GM19455 (cell line): ENCODE results near the gene FGF19.
"Not testable (repeated sequence)": the region's sequence is repeated elsewhere in the genome, so short reads cannot be mapped to it uniquely, and the experiment has no call there.

Source experiments
- ATAC-seq: cut with Tn5 transposase; IDR thresholded peaks from one replicate; pipeline ENCODE4 v1.9.1; 2021; ENCODE audit not compliant: unreplicated experiment

FGF19 gene

DNA sequence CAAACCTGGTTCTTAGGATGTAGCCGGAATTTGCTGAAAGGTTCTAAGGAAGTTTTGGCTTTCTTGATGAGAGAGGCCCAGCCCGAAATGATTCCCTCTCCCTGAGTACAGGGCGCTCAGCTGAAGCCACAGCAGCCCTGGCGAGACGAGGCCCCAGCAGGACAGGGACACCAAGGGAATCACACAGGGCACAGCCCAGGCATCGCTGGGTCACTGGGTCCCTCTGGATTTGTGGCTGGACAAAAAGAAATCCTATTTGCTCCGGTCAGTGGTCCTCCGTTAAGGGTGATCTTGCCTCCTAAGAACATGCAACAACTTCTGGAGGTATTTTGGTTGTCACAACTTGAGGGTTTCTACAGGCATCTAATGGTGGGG lies 6.4 kb downstream of the FGF19 start:
- no peak for ATAC-seq

DNA sequence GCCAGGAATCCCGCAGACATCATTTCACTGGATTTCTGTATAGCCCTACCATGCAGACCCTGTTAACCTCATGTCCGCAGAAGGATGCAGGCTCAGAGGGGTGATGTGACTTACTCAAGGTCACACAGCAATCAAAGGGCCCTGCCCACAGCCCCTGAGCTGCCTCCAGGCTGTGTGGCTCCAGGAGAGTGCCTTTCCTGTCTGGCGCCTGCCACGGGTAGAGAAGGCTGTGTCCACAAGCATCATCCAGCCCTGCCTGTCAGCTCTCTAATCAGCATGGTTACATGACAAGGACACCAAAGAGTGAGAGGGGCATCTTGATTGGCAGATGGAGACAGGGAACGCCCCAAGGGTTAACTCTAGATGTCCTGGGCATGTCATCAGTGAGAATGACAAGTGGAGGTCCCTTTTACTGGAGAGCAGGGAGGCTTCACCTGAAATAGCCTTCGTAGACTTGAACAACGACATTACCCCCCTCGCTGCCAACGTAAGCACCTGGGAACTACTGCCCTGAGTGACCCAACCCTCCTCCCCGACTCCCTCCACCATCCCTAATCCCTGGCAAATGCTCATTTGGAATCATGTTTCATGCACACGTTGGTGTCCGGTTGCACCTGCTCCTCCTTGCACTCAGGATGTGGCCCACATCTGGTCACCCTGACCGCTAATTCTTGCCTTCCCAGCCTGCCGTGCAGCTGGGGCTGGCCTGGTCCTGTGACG lies 6.9 kb downstream of the FGF19 start:
- ATAC-seq = no peak

DNA sequence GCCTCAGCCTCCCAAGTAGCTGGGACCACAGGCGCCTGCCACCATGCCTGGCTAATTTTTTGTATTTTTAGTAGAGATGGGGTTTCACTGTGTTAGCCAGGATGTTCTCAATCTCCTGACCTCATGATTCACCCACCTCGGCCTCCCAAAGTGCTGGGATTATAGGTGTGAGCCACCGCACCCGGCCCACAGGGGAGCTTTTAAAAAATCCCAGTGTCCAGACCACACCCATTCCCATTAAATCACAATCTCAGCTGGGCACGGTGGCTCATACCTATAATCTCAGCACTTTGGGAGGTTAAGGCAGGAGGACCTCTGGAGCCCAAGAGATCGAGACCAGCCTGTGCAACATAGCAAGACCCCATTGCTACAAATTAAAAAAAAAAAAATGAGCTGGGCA lies 7.8 kb downstream of the FGF19 start:
- ATAC-seq = not testable (repeated sequence)

DNA sequence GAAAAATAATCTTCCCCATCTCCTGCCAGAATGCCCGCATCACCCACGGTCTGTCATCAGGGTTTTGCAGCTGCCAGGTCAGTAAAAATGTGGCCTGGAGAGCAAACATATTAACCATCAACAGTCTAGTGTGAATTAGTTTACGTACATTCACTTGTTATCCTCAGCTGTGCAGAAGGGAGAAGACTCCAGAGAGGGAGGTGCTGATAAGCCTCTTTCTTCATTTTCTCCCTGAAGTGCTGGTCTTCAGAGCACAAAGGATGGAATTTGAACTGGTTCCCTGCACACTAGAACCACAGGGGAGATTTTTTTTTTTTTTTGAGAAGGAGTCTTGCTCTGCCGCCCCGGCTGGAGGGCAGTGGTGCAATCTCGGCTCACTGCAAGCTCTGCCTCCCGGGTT lies 8.2 kb downstream of the FGF19 start:
- ATAC-seq = no peak

DNA sequence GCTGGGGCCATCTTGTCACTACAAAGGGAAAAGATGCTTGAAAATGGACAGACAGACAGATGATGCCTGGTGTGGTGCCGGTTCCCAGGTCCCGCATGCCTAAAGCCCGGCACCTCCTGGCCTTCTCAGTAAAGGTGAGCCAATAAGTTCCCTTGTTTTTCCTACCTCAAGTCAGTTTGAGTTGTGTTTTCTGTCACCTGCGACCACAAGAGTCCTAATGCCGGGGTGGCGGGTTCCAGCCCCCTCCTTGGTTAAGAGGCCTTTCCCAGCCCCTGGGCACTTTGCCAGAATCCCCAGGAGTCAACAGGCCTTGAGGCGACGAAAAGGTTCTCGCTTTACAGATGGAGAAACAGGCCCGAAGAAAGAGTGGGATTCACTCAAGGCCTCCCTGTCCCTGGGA lies 9.0 kb downstream of the FGF19 start:
- no peak for ATAC-seq

DNA sequence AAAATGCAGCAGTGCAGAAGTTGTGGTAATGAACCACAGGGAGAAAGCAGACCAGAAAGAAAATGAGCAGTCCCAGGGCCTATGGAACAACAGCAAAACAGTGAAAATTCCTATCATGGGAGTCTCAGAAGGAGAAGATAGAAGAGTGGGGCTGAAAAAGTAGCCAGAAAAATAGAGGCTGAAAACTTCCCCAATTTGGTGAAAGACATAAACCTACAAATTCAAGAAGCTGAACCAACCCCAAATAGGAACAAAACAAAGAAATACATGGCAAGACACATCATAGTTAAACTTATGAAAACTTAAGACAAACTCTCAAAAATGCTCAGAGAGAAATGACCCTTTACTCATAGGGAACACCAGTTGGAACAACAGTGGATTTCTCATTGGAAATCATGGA lies 11.4 kb downstream of the FGF19 start:
- ATAC-seq = no peak

DNA sequence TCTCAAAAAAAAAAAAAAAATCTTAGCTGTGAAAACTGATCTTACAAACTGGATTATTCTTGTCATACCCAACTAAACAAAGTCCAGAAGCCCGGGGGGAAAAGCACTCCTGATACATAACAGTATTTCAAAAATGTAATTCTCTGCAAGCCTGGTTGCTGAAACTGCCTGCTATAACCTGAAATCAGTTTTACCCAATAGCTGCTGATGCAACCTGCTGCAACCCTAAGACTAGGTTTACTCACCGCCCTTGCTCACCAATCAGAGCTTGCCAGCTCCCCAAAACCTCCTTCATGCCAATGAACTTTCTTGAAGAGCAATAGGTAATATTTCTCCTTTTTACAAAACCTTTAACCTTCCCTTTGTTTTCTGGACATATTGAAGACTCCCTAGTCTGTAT lies 12.4 kb downstream of the FGF19 start:
- no peak for ATAC-seq

DNA sequence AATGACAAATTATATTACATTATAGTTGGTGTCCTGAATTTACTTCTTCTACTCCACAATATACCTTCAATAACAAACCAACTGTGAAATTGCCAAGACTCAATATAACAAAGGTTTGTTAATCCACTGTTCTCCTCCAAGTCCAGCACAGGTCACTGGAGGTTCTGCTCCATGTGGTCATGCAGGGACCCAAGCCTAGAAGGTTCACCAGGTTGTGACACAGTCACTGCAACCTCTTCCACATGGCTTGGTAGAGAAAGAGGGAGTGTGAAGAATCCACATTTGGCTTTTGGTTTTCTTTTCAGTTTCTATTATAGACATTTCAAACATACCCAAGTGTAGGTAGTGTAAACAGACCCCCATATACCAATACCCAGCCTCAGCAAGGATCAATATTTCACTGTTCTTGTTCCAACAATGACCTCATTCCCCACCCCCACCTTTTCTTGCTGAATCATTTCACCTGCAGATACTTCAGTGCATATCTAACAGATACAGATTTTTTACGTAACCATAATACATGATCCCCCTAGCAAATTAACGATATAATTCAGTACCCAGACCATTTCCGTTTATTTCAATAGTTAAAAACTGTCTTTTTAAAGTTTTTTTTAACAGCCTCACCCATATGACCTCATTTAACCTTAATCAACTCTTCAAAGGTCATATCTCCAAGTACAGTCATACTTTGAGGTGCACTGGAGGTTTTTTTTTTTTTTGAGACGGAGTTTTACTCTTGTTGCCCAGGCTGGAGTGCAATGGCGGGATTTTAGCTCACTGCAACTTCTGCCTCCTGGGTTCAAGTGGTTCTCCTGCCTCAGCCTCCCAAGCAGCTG lies 14.1 kb downstream of the FGF19 start:
- no peak for ATAC-seq

DNA sequence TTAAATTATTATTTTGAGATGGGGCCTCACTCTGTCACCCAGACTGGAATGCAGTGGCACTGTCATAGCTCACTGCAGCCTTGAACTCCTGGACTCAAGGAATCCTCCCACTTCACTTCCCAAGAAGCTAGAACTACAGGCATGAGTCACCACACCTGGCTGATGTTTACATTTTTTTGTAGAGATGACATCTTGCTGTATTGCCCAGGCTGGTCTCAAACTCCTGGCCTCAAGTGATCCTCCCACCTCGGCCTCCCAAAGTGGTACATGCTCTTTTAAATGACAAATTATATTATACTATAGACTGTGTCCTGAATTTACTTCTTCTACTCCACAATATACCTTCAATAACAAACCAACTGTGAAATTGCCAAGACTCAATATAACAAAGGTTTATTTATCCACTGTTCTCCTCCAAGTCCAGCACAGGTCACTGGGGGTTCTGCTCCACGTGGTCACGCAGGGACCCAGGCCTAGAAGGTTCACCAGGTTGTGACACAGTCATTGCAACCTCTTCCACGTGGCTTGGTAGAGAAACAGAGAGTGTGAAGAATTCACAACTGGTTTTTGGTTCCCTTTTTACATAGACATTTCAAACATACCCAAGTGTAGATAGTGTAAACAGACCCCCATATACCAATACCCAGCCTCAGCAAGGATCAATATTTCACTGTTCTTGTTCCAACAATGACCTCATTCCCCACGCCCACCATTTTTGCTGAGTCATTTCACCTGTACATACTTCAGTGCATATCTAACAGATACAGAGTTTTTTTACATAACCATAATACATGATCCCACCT lies 15.7 kb downstream of the FGF19 start:
- ATAC-seq = not testable (repeated sequence)

DNA sequence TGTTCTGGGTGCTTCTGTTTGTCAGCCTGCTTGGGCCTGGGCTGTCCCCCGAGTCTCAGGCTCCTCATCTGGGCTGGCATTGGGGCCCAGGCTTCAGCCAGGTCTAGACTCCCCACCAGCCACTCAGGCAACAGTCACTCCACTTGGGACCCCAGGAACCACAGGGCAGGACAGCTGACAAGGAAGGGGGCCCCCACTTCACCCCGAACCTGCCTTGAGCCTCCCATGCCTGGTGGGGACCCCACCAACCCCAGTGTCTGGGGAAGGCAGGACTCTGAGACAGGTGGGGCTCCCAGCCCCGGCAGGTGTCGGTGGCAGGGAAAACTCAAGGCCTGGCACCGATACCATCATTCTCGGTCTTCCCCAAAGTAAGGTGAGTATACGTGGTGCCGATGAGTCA lies 17.0 kb downstream of the FGF19 start:
- ATAC-seq = no peak

DNA sequence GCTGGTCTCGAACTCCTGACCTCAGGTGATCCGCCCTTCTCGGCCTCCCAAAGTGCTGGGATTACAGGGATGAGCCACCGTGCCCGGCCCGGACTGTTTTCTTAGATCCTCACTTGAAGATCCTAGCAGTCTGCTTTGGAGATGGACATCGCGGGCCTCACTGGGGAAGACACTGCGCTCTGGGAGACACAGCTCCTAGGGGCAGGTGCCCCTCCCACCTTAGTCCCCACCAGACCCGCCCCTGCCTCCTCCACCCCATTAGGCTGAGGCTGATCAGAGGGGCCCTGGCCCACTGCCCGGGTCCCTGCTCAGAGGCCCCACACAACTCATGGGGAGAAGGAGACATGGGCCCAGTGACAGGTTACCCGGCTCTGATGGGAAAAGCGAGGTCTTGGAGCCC lies 17.4 kb downstream of the FGF19 start:
- ATAC-seq = no peak

DNA sequence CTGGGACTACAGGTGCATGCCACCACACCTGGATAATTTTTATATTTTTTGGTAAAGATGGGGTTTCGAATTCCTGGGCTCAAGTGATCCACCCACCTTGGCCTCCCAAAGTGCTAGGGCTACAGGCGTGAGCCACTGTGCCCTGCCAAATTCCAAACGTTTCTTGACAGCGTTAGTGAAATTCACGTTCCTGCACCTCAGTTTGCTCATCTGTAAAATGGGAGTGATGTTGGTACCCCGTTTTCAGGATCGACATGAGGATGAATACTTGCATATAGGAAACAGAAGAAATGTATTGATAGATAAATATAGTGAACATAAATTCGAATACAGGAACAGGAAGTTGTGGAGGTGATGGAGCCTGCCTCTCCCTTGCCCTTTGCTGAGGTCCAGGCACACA lies 18.5 kb downstream of the FGF19 start:
- no peak for ATAC-seq

DNA sequence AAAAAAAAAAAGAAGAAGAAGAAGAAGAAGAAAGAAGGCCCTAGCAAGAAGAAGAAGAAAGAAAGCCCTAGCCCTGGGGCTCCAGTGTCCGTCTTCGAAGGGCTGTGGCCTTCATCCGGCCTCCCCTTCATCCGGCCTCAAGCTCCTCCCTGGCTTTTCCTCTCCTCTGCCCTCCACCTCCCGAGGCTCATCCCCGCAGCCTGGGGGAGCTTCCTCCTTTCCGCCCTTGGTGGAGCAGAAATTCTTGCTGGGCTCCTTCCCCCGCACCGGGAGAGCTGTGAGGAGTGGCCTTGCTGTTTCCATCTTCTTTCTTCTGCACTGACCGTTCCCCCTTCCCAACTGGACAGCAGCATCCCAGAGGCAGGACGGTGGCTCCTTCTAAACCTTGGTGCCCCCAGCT lies 19.2 kb downstream of the FGF19 start:
- ATAC-seq = no peak

DNA sequence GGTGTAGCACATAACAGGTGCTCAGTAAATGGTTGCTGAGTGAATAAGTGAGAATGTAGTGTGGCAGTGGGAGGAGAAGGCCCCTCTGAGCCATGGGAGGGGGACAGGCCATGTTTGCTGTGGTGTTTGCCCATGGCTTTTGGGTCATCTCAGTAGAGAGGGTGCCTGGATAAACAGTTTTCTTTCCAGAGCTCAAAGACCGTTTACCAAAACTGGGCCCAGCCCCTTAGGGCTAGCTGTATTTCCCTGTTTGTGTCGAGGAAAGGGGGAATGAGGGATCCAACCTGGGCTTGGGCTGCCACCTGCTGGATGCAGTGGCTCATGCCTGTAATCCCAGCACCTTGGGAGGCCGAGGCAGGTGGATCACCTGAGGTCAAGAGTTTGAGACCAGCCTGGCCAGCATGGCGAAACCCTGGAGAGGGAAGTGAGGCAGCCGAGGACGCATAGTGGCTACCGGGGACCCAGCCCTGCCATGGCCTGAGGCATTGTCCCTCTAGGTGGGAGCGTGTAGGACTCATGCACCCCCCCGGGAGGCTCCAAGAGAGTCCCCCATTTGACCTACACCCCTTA lies 20.0 kb downstream of the FGF19 start:
- no peak for ATAC-seq

DNA sequence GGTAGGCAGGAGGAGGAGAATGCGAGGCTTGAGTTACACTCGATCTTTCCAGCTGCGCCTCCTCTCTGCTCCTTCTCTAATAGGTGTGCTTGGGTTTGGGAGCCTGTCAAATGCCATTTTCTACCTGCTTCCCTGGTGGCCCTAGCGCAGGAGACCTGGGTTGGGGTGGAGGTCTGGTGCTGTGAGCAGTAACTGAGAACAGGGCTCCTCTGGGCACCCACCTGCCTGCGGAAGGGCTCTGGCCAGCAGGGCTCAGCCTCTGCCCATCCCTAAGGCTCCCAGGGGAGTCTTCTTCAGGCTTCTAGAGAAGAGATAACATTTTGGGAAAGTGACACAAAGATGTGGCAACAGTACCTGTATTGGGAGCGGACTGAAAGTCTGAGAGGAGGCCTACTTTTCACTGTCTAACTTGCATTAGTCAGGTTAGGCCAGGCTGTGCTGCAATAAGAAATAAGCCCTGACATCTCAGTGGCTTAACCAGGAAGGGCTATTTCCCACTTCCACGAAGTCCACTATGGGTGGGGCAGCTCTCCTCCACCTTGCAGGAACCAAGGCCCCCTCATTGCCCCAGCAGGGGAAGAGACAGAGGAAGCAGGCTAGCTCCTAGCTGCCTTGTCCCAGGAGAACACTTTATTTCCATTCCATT lies 21.0 kb downstream of the FGF19 start:
- ATAC-seq = no peak

DNA sequence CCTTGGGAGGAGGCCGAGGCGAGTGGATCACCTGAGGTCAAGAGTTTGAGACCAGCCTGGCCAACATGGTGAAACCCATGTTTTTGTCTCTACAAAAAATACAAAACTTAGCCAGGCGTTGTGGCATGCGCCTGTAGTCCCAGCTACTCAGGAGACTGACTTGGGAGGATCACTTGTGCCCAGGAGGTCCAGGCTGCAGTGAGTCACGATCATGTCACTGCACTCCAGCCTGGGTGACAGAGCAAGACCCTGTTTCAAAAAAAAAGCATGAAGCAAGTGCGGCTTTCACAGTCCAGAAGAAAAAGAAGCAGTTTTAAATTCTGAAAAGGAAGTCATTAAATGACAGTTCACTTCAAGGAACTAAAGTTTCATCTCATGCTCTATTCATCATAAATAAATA lies 21.6 kb downstream of the FGF19 start:
- ATAC-seq = no peak

DNA sequence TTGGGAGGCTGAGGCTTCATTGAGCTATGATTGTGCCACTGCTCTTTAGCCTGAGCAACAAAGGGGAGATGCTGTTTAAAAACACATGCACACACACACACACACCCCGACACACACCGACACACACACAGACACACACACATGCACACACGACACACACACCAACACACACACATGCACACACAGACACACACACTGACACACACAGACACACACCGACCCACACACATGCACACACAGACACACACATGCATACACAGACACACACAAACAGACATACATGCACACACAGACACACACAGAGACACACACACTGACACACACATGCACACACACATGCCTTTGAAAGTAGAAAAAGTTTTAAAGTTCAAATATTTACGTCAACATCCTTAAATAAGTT lies 23.1 kb downstream of the FGF19 start:
- no peak for ATAC-seq

DNA sequence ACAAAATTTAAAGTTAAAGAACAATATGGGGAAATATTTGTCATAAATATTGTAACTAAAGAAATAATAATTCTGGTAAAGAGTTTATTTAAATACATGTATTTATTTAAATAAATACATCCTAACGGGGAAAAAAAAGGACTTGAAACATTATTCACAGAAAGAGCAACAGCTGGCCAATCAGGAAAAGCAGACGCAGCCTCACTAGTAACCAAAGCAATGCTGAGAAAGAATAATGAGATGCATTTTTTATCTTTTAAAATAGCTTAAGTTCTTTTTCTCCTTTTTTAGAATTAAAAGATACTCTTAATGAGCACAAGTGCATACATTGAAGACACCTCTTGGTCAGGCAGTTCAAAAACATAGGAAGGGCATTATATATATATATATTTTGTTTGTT lies 26.1 kb downstream of the FGF19 start:
- no peak for ATAC-seq

DNA sequence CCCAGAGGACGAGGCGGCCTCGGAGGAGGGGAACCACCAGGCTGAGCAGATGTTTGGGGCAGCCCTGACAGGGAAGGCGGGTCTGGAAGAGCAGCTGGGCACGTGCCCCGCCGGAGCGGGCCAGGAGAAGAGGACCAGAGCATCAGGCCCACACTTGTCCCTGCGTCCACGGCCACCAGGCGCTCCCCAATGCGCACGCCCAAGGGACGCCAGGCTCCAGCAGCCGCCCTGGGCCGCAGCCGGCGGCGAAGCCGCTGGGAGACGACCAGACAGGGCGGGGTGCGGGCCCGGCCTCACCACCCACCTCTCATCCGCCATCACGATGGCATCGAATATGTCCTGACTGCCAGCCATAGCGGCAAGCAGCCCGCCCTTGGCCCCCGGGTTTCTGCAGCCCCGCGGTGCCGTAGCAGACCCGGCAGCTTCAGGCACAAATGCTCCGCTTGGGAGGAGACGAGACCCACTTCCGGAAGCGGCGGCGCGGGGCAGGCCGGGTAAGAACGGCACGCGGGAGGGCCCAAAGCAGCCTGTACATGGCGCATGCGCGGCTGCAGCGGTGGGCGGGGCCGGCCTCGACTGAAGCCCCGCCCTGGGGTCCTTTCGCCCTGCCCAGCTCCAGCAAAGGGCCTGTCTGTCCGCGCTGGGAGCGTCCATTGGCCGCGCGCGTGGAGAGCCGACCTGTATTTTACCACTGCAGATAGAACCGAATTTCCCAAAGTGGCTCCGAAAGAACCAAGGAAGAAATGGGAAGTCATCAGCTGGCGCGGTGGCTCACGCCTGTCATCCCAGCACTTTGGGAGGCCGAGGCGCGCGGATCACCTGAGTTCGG lies 28.7 kb downstream of the FGF19 start, which contains the start of gene LTO1:
LTO1 (minus strand) TSS at position 468 of the 829 bp plus-strand sequence; CDS start at position 354, 114 bp downstream.
- peak; percentile 76 for ATAC-seq
